ACC112 (cell line): ENCODE results near the gene MAPK14.

Source experiments
- H2AFZ ChIP-seq: fragments of 200-600 bp; sonication (generic); one replicate; pipeline ENCODE4 v1.6.0; 2017; ENCODE audit warnings: antibody characterized with exemption, low read length; ENCODE audit not compliant: unreplicated experiment
- H3K27ac ChIP-seq: fragments of 200-600 bp; sonication (generic); 2 replicates; pipeline ENCODE4 v1.5.1; 2014; ENCODE audit warnings: low read depth, mild to moderate bottlenecking, antibody characterized with exemption, low read length, moderate library complexity
- H3K27me3 ChIP-seq: fragments of 200-600 bp; sonication (generic); 2 replicates; pipeline ENCODE4 v1.6.1; 2014; ENCODE audit warnings: mild to moderate bottlenecking, antibody characterized with exemption, low read length, moderate library complexity, mixed read lengths; ENCODE audit not compliant: insufficient read depth
- H3K36me3 ChIP-seq: fragments of 200-600 bp; sonication (generic); 2 replicates; pipeline ENCODE4 v1.6.1; 2016; ENCODE audit warnings: mild to moderate bottlenecking, antibody characterized with exemption, low read length, moderate library complexity, mixed read lengths; ENCODE audit not compliant: insufficient read depth
- H3K4me1 ChIP-seq: fragments of 200-600 bp; sonication (generic); one replicate; pipeline ENCODE4 v1.6.1; 2016; ENCODE audit warnings: low read length, mixed read lengths; ENCODE audit not compliant: insufficient read depth, unreplicated experiment, control insufficient read depth
- H3K4me3 ChIP-seq: fragments of 200-600 bp; sonication (generic); 2 replicates; pipeline ENCODE4 v1.5.1; 2014; ENCODE audit warnings: mild to moderate bottlenecking, low read depth, low read length
- H3K79me2 ChIP-seq: fragments of 200-600 bp; sonication (generic); one replicate; pipeline ENCODE4 v1.6.0; 2016; ENCODE audit warnings: low read length; ENCODE audit not compliant: control insufficient read depth, unreplicated experiment, insufficient read depth

The MAPK14 gene

DNA sequence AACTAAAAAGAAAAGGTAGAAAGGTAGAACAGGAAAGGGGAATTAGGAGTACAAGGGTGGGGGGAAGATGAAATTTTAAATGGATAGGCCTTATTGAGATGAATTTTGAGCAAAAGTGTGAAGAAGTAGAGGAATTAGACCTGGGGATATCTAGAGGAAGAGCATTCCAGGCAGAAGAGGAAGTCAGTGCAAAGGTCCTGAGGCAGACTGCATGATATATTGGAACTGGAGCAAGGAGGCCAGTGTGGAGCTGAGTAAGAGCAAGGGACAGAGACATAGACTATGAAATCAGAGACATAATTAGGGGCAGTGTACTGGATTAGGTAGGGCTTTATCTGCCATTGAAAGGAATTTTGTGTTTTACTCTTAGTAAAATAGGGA is 40.4 kb downstream of the MAPK14 start:
- Histone ChIP-seq H3K36me3 (peaks cover 3% of the 10 kb centered on the region), H3K4me3 (no peak overlapping the region), H3K27ac (no peak overlapping the region), H2AFZ (no peak overlapping the region), H3K4me1 (peaks cover 26% of the 10 kb centered on the region), H3K27me3 (no peaks in the 10 kb centered on the region), H3K79me2 (peaks cover 56% of the 10 kb centered on the region)

DNA sequence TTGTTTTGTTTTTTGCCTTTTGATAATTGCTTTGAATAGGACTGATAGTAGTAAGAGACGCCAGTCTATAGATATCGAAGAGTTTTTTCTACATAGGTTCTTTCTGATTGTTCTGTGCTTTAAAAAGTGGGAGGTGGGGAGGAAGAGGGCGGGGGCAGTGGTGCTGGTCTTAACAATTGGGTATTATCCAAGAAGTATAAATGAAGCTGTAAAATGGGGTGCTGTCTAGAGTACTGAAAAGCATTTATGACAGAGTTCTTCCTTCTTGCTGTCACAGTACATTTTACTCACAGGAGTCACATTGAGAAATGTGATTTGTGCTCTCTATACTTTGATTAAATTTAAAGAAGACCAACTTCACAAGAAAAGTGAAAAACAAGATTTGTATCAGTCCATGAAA is 41.0 kb downstream of the MAPK14 start:
- Histone ChIP-seq H2AFZ (no peak overlapping the region), H3K27me3 (no peaks in the 10 kb centered on the region), H3K79me2 (peaks cover 53% of the 10 kb centered on the region), H3K36me3 (peaks cover 6% of the 10 kb centered on the region; the same call in 1 of the 2 replicates), H3K4me3 (no peak overlapping the region), H3K4me1 (peaks cover 25% of the 10 kb centered on the region), H3K27ac (no peak overlapping the region)

DNA sequence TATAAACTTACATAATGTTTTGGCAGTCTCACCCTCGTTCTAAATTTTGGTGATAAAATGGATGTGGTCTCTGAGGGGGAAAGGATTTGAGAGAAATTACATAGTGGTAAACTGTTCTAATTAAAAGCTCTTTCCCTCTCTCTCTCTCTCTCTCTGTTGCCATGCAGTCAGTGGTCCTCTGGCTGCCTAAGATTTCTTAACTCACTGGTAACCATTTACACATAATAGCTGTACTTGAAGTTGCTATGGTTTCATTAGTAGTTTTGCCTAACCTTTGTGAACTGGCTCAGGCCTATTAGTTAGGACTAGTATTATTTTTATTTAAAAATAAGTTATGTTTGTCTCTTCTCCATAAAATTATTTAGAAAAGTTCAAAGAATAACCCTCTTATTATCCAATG is 42.0 kb downstream of the MAPK14 start:
- Histone ChIP-seq H3K79me2 (peaks cover 48% of the 10 kb centered on the region), H3K27me3 (no peaks in the 10 kb centered on the region), H2AFZ (no peak overlapping the region), H3K4me3 (no peak overlapping the region), H3K4me1 (peaks cover 17% of the 10 kb centered on the region), H3K27ac (no peak overlapping the region), H3K36me3 (peaks cover 6% of the 10 kb centered on the region; the same call in 1 of the 2 replicates)

DNA sequence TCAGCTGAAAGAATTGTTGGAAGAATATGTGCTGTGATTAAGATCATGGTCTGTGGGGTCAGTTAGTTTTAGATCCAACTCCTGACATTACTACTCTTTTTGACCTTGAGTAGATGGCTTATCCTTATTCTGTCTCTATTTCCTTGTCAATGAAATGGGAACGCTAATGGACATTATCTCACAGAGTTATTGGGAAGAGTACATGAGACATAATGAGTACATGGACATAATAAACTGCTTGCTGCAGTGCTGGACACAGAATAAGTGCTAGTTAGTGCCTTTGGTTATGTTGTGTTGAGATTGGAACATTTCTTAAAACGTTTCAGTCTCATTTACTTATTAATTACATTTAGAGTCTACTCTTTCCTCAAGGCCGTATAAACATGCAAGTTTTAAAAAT is 42.6 kb downstream of the MAPK14 start:
- Histone ChIP-seq H3K79me2 (peaks cover 41% of the 10 kb centered on the region), H3K27ac (no peak overlapping the region), H3K36me3 (peaks cover 6% of the 10 kb centered on the region; the same call in 1 of the 2 replicates), H2AFZ (no peak overlapping the region), H3K4me3 (no peak overlapping the region), H3K27me3 (no peaks in the 10 kb centered on the region), H3K4me1 (peaks cover 11% of the 10 kb centered on the region)

DNA sequence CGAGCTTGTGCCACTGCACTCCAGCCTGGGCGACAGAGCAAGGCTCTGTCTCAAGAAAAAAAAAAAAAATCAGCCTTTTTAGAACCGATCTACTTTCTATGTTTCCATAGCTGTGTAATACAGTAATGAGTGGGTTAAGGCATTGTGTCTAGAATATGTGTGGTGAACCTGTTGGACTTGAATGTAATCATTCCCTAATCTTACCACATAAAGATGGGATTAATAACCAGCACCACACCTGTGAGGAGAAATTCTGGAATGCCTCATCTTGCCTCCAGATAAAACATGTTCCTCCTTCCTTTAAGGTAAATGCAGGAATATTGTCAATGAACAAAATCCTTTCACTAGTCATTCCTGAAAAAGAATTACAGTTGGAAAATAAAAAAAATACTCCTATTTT is 43.7 kb downstream of the MAPK14 start:
- peaks cover 6% of the 10 kb centered on the region; the same call in 1 of the 2 replicates for H3K36me3 ChIP-seq
- peaks cover under 1% of the 10 kb centered on the region for H3K4me1 ChIP-seq
- no peaks in the 10 kb centered on the region for H3K27me3 ChIP-seq
- peaks cover 41% of the 10 kb centered on the region for H3K79me2 ChIP-seq
- H3K27ac ChIP-seq = no peak overlapping the region
- no peak overlapping the region for H3K4me3 ChIP-seq
- no peak overlapping the region for H2AFZ ChIP-seq

DNA sequence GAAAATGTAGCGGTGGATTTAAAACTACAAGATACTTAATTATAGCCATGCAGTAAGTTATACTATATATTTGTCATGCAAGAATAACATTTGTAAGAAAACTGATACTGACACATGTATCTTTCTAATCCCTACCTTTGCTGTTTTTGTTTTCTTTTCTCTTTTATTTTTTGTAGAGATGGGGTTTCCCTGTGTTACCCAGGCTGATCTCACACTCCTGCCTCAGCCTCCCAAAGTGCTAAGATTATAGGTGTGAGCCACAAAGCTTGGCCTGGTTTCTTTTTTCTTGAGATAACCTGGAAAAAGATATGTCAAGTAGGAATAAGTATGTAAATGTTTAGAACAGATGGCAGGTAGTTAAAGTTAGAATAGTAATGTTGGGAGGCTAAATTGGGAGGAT is 44.1 kb downstream of the MAPK14 start:
- no peak overlapping the region for H3K27ac ChIP-seq
- peaks cover 6% of the 10 kb centered on the region; the same call in 1 of the 2 replicates for H3K36me3 ChIP-seq
- no peaks in the 10 kb centered on the region for H3K27me3 ChIP-seq
- no peak overlapping the region for H3K4me3 ChIP-seq
- H3K79me2 ChIP-seq = peaks cover 41% of the 10 kb centered on the region
- H3K4me1 ChIP-seq = no peaks in the 10 kb centered on the region
- H2AFZ ChIP-seq = no peak overlapping the region

DNA sequence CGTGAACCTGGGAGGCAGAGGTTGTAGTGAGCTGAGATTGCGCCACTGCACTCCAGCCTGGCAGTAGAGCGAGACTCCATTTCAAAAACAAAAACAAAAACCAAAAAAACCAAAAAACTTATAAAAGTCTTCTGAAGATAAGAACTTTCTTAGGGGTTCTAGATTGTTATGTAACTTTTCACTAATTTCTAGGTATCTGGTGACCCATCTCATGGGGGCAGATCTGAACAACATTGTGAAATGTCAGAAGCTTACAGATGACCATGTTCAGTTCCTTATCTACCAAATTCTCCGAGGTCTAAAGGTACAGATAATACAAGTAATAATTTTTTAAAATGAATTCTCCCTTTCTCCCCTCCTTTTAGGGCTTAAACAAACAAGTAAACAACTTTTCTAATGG is 45.1 kb downstream of the MAPK14 start:
- H3K4me1 ChIP-seq = no peaks in the 10 kb centered on the region
- H3K4me3 ChIP-seq = no peak overlapping the region
- peaks cover 9% of the 10 kb centered on the region; the same call in 1 of the 2 replicates for H3K36me3 ChIP-seq

DNA sequence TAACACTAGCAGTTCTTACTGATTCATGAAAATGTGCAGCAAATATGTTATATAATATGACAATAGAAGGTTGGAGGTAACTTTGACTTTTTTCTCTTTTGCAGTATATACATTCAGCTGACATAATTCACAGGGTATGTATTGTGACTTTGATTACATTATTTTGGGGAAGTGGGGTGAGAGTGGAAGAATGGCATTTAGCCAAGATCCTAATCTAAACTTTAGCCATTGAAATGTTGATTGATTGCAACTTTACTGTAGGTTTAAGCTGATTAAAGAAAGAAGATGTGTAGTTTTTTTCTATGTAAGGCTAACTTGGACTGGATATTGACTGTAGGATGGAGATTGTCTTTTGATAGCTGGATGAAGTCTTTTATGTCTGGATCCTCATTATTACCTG is 46.0 kb downstream of the MAPK14 start:
- Histone ChIP-seq H3K27me3 (no peaks in the 10 kb centered on the region), H3K27ac (no peak overlapping the region), H3K4me1 (no peaks in the 10 kb centered on the region), H2AFZ (no peak overlapping the region), H3K36me3 (peaks cover 17% of the 10 kb centered on the region), H3K79me2 (peaks cover 33% of the 10 kb centered on the region), H3K4me3 (no peak overlapping the region)

More for the DNA sequence above, 45.1 kb downstream of the MAPK14 start:
- Histone ChIP-seq H2AFZ (no peak overlapping the region), H3K79me2 (peaks cover 41% of the 10 kb centered on the region), H3K27ac (no peak overlapping the region), H3K27me3 (no peaks in the 10 kb centered on the region)

DNA sequence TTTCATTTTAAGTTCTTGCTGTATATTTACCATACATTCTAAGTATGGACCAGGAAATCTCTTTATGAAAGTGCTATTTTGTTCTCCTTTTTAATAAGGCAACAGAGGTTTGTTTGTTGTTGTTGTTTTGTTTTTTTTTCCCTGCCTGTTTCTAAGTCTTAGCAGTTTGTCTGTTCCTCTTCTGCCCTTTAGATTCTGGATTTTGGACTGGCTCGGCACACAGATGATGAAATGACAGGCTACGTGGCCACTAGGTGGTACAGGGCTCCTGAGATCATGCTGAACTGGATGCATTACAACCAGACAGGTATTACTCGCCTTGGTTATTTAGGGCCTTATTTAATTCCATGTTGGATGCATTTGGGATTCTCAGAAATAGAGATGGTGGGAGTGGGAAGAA is 48.0 kb downstream of the MAPK14 start:
- no peaks in the 10 kb centered on the region for H3K4me1 ChIP-seq
- peaks cover 15% of the 10 kb centered on the region for H3K79me2 ChIP-seq
- no peak overlapping the region for H2AFZ ChIP-seq
- H3K4me3 ChIP-seq = no peak overlapping the region
- no peak overlapping the region for H3K27ac ChIP-seq
- H3K27me3 ChIP-seq = no peaks in the 10 kb centered on the region
- peaks cover 33% of the 10 kb centered on the region for H3K36me3 ChIP-seq

DNA sequence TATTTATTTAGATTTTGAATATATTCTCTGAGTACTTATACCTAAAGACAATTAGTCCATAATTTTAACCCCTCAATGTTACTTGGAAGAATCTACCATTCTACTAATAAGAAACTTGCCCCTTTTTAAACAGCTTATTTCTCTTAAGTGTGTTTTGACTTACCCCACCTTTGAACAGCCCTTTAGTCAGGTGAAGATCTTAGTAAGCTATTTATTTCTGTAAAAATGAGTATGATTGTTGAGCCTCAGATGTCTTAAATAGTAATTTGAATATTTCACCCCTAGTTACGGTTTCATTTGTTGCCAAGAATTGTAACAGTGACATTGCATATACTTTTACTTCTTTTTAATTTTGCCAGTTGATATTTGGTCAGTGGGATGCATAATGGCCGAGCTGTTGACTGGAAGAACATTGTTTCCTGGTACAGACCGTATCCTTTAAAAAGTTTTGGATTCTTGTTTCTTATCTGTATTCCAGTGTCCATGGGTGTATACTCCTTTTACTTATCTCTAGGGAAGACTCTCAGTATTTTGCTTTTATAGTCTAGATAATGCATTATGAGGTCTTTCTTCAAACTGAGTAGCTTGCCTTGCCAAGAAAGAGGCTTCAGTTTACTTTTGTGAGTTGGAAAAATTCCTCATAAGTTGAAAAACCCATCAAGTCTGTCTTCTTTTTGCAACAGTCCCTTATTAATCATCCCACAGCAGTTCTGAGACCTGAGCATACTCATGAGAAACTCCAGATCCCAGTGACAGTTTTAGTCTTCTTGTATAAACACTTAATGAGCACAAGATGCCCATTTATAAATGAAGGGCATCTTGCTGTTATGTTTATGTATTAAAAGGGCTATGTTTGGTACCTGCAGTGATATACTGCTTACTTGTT is 48.8 kb downstream of the MAPK14 start:
- Histone ChIP-seq H3K36me3 (peaks cover 41% of the 10 kb centered on the region), H3K4me1 (no peaks in the 10 kb centered on the region), H3K79me2 (peaks cover 12% of the 10 kb centered on the region)

DNA sequence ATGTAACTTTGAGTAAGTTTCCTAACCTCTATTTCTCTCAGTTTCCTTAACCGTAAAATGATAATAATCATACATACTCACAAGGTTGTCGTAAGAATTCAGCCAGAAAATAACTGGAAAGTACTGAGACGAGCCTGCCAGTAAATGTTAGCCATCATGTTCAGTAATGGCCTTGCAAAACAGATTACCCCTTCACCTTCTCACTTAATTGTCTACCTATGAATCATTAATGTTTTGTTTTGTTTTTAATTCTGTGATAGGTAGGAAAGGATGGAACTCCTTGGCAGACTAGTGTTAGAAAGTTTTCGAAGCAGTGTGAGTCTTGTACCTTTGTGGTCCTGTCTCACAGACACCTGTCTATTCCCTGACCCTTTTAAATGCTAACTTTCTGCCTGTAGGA is 50.6 kb downstream of the MAPK14 start:
- peaks cover 55% of the 10 kb centered on the region for H3K36me3 ChIP-seq
- H3K79me2 ChIP-seq = peaks cover 2% of the 10 kb centered on the region

More for the DNA sequence above, 48.8 kb downstream of the MAPK14 start:
- no peak overlapping the region for H3K27ac ChIP-seq
- no peaks in the 10 kb centered on the region for H3K27me3 ChIP-seq
- H2AFZ ChIP-seq = no peak overlapping the region
- H3K4me3 ChIP-seq = no peak overlapping the region

More for the DNA sequence above, 50.6 kb downstream of the MAPK14 start:
- no peak overlapping the region for H3K27ac ChIP-seq
- H3K4me1 ChIP-seq = no peaks in the 10 kb centered on the region
- no peaks in the 10 kb centered on the region for H3K27me3 ChIP-seq
- no peak overlapping the region for H2AFZ ChIP-seq
- no peak overlapping the region for H3K4me3 ChIP-seq
